ENCODE results near the gene TAX1BP1.

The TAX1BP1 gene

GRCh38 chr7:27700501-27700900 is 39.5 kb upstream of the TAX1BP1 start:
- Histone ChIP-seq H4K5ac (ENCODE audit: low read length) (no peak overlapping the region), H3K27me3 (ENCODE audit: insufficient read depth, low read length, poor library complexity) (no peaks in the 10 kb centered on the region), H3K79me2 (ENCODE audit: control insufficient read depth, insufficient read depth, low read length) (no peaks in the 10 kb centered on the region), H3K79me1 (ENCODE audit: low read length) (no peaks in the 10 kb centered on the region), H2BK5ac (ENCODE audit: low read length) (no peak overlapping the region), H3K36me3 (ENCODE audit: control insufficient read depth, insufficient read depth, low read length) (no peaks in the 10 kb centered on the region), H3K4me1 (ENCODE audit: control insufficient read depth, low read depth, low read length) (no peaks in the 10 kb centered on the region), H3K9ac (ENCODE audit: low read length) (no peak overlapping the region), H3K4me2 (ENCODE audit: low read length) (no peak overlapping the region), H3K56ac (ENCODE audit: low read length) (no peak overlapping the region), H3K27ac (ENCODE audit: low read depth, low read length) (no peak overlapping the region), H3K4ac (ENCODE audit: low read depth, low read length) (no peak overlapping the region), H3K23ac (ENCODE audit: low read length) (no peak overlapping the region), H4K8ac (ENCODE audit: low read depth, low read length) (no peak overlapping the region), H2BK15ac (replicated peaks; ENCODE audit: low read depth) (no peak overlapping the region), H3K4me3 (ENCODE audit: low read length) (no peak overlapping the region), H2AK5ac (ENCODE audit: low read length) (no peak overlapping the region), H2BK120ac (ENCODE audit: low read depth, low read length) (no peak overlapping the region), H3K18ac (ENCODE audit: low read length) (no peak overlapping the region)
- no CpG with 5 or more reads among the region's 6 CpGs for WGBS (ENCODE audit: extremely low coverage, insufficient coverage, low lambda C conversion rate)
- DNase-seq, result no peak

- Histone ChIP-seq H3K27me3 (ENCODE audit: insufficient read depth, low read length, poor library complexity) (no peaks in the 10 kb centered on the region), H2AK5ac (ENCODE audit: low read length) (no peak overlapping the region), H3K18ac (ENCODE audit: low read length) (no peak overlapping the region), H3K4ac (ENCODE audit: low read depth, low read length) (no peak overlapping the region), H3K23ac (ENCODE audit: low read length) (no peak overlapping the region), H3K4me3 (ENCODE audit: low read length) (no peak overlapping the region), H3K9ac (ENCODE audit: low read length) (no peak overlapping the region), H2BK120ac (ENCODE audit: low read depth, low read length) (no peak overlapping the region), H3K36me3 (ENCODE audit: control insufficient read depth, insufficient read depth, low read length) (no peaks in the 10 kb centered on the region), H3K56ac (ENCODE audit: low read length) (no peak overlapping the region), H4K5ac (ENCODE audit: low read length) (no peak overlapping the region), H2BK15ac (replicated peaks; ENCODE audit: low read depth) (no peak overlapping the region), H3K27ac (ENCODE audit: low read depth, low read length) (no peak overlapping the region), H2BK5ac (ENCODE audit: low read length) (no peak overlapping the region), H4K8ac (ENCODE audit: low read depth, low read length) (no peak overlapping the region), H3K79me1 (ENCODE audit: low read length) (no peaks in the 10 kb centered on the region), H3K4me2 (ENCODE audit: low read length) (no peak overlapping the region), H3K4me1 (ENCODE audit: control insufficient read depth, low read depth, low read length) (no peaks in the 10 kb centered on the region), H3K79me2 (ENCODE audit: control insufficient read depth, insufficient read depth, low read length) (no peaks in the 10 kb centered on the region)
- no peak for DNase-seq
- WGBS (ENCODE audit: extremely low coverage, insufficient coverage, low lambda C conversion rate), result no CpG with 5 or more reads among the region's 1 CpG
These were observed 36.8 kb upstream of the TAX1BP1 start for GRCh38 chr7:27703181-27703580.

- no peak overlapping the region for H3K27ac ChIP-seq (ENCODE audit: low read depth, low read length)
- no peak overlapping the region for H3K9ac ChIP-seq (ENCODE audit: low read length)
- H3K27me3 ChIP-seq (ENCODE audit: insufficient read depth, low read length, poor library complexity), result no peaks in the 10 kb centered on the region
These were observed 35.4 kb upstream of the TAX1BP1 start for GRCh38 chr7:27704422-27705199.

GRCh38 chr7:27705200-27705594 is 34.8 kb upstream of the TAX1BP1 start:
- no peak overlapping the region for H3K18ac ChIP-seq (ENCODE audit: low read length)
- H3K79me2 ChIP-seq (ENCODE audit: control insufficient read depth, insufficient read depth, low read length), result no peaks in the 10 kb centered on the region
- no peaks in the 10 kb centered on the region for H3K79me1 ChIP-seq (ENCODE audit: low read length)
- no peaks in the 10 kb centered on the region for H3K27me3 ChIP-seq (ENCODE audit: insufficient read depth, low read length, poor library complexity)
- no peak for DNase-seq
- no peaks in the 10 kb centered on the region for H3K36me3 ChIP-seq (ENCODE audit: control insufficient read depth, insufficient read depth, low read length)
- no peak overlapping the region for H3K56ac ChIP-seq (ENCODE audit: low read length)
- H2BK120ac ChIP-seq (ENCODE audit: low read depth, low read length), result no peak overlapping the region
- H4K8ac ChIP-seq (ENCODE audit: low read depth, low read length), result no peak overlapping the region
- H3K9ac ChIP-seq (ENCODE audit: low read length), result no peak overlapping the region
- no peak overlapping the region for H3K4ac ChIP-seq (ENCODE audit: low read depth, low read length)
- no peak overlapping the region for H3K27ac ChIP-seq (ENCODE audit: low read depth, low read length)
- no peak overlapping the region for H3K4me3 ChIP-seq (ENCODE audit: low read length)
- H3K23ac ChIP-seq (ENCODE audit: low read length), result no peak overlapping the region
- H3K4me1 ChIP-seq (ENCODE audit: control insufficient read depth, low read depth, low read length), result no peaks in the 10 kb centered on the region
- H2BK5ac ChIP-seq (ENCODE audit: low read length), result no peak overlapping the region
- H2BK15ac ChIP-seq (replicated peaks; ENCODE audit: low read depth), result no peak overlapping the region
- WGBS (ENCODE audit: extremely low coverage, insufficient coverage, low lambda C conversion rate), result no CpG with 5 or more reads among the region's 2 CpGs
- no peak overlapping the region for H4K5ac ChIP-seq (ENCODE audit: low read length)
- no peak overlapping the region for H2AK5ac ChIP-seq (ENCODE audit: low read length)
- no peak overlapping the region for H3K4me2 ChIP-seq (ENCODE audit: low read length)

More at GRCh38 chr7:27704422-27705199, 35.4 kb upstream of the TAX1BP1 start:
- Histone ChIP-seq H4K5ac (ENCODE audit: low read length) (no peak overlapping the region), H3K4me3 (ENCODE audit: low read length) (no peak overlapping the region), H2BK15ac (replicated peaks; ENCODE audit: low read depth) (no peak overlapping the region), H3K79me2 (ENCODE audit: control insufficient read depth, insufficient read depth, low read length) (no peaks in the 10 kb centered on the region), H2BK120ac (ENCODE audit: low read depth, low read length) (no peak overlapping the region), H3K36me3 (ENCODE audit: control insufficient read depth, insufficient read depth, low read length) (no peaks in the 10 kb centered on the region), H3K79me1 (ENCODE audit: low read length) (no peaks in the 10 kb centered on the region), H3K56ac (ENCODE audit: low read length) (no peak overlapping the region), H3K4ac (ENCODE audit: low read depth, low read length) (no peak overlapping the region), H3K23ac (ENCODE audit: low read length) (no peak overlapping the region), H3K4me1 (ENCODE audit: control insufficient read depth, low read depth, low read length) (no peaks in the 10 kb centered on the region), H4K8ac (ENCODE audit: low read depth, low read length) (no peak overlapping the region), H3K18ac (ENCODE audit: low read length) (no peak overlapping the region), H2AK5ac (ENCODE audit: low read length) (peak overlapping the region; percentile 50), H2BK5ac (ENCODE audit: low read length) (no peak overlapping the region), H3K4me2 (ENCODE audit: low read length) (no peak overlapping the region)
- DNase-seq, result no peak
- WGBS (ENCODE audit: extremely low coverage, insufficient coverage, low lambda C conversion rate), result no CpG with 5 or more reads among the region's 3 CpGs

GRCh38 chr7:27708485-27708884 is 31.5 kb upstream of the TAX1BP1 start:
- Histone ChIP-seq H3K27me3 (ENCODE audit: insufficient read depth, low read length, poor library complexity) (no peaks in the 10 kb centered on the region), H2BK15ac (replicated peaks; ENCODE audit: low read depth) (no peak overlapping the region)
- WGBS (ENCODE audit: extremely low coverage, insufficient coverage, low lambda C conversion rate), result no CpG with 5 or more reads among the region's 6 CpGs

More at GRCh38 chr7:27708485-27708884, 31.5 kb upstream of the TAX1BP1 start:
- DNase-seq, result no peak
- H2AK5ac ChIP-seq (ENCODE audit: low read length), result no peak overlapping the region
- H2BK120ac ChIP-seq (ENCODE audit: low read depth, low read length), result no peak overlapping the region
- H3K4me3 ChIP-seq (ENCODE audit: low read length), result no peak overlapping the region
- H3K23ac ChIP-seq (ENCODE audit: low read length), result no peak overlapping the region
- H3K18ac ChIP-seq (ENCODE audit: low read length), result no peak overlapping the region
- H3K4me2 ChIP-seq (ENCODE audit: low read length), result no peak overlapping the region
- no peak overlapping the region for H2BK5ac ChIP-seq (ENCODE audit: low read length)
- no peak overlapping the region for H3K56ac ChIP-seq (ENCODE audit: low read length)
- no peak overlapping the region for H3K4ac ChIP-seq (ENCODE audit: low read depth, low read length)
- no peaks in the 10 kb centered on the region for H3K4me1 ChIP-seq (ENCODE audit: control insufficient read depth, low read depth, low read length)
- no peaks in the 10 kb centered on the region for H3K79me2 ChIP-seq (ENCODE audit: control insufficient read depth, insufficient read depth, low read length)
- no peak overlapping the region for H3K9ac ChIP-seq (ENCODE audit: low read length)
- no peak overlapping the region for H3K27ac ChIP-seq (ENCODE audit: low read depth, low read length)
- H4K8ac ChIP-seq (ENCODE audit: low read depth, low read length), result no peak overlapping the region
- H4K5ac ChIP-seq (ENCODE audit: low read length), result no peak overlapping the region
- no peaks in the 10 kb centered on the region for H3K36me3 ChIP-seq (ENCODE audit: control insufficient read depth, insufficient read depth, low read length)
- H3K79me1 ChIP-seq (ENCODE audit: low read length), result no peaks in the 10 kb centered on the region

Measured in mesendoderm (in vitro differentiated cells).